ENCODE data around the gene YTHDF1. TPM values are rescaled to one million over a fixed set of nuclear protein-coding genes. Genes with fewer than 3 reads are reported as not detected.

Gene YTHDF1
- total and polyA plus RNA-seq, 2 of the 8 experiments (the other 6 are each of a cell fraction or from before 2014, with no cell fraction given): 32.8 to 66.0 TPM

DNA sequence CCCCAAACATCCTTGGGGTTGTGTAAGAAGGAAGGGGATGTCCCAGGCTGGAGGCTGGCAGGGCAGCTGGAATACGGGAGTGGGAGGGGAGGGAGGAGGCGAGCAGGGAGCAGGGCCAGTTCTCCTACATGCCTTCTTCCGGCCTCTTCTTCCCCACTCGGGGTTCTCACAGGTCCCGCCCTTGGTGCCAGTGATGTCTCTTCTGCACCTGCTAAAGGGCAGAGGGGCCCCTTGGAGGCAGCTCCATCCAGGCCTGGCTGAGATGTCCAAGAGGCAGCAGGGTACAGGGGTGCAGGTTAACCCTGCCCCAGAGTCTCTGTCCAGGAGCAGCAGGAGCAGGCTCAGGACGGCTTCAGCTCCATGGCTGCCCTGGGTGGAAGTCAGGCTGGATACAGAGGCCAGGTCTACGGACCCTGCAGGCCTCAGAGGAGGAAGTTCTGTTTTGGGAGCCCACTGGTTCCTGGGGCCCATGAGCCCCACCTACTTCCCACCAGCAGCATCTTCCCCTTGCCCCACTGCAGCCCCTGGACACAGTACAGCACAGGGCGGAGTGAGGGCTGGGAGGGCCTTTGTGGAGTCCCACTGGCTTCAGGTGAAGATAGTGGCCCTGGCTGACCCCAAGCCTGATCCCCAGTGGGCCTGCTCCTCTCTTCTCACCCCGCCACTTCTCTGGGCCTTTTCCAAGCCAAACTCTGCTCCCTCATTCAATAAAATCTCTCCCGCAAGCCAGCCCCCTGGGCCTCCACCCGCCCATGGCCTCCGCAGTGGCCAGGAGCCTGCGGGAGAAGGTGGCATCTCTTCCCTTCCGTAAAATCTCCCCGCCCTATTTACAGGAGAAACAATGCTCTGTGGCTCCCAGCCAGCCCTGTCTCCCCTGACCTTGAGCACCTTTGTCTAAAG is 60.4 kb downstream of the YTHDF1 start:
- no peak overlapping the region for H2BK15ac ChIP-seq (ENCODE audit: low read length)
- no peak overlapping the region for H3K18ac ChIP-seq (ENCODE audit: extremely low read depth, low read length)
- no peak overlapping the region for H3K14ac ChIP-seq (ENCODE audit: insufficient read length)
- no peaks in the 10 kb centered on the region for H3K36me3 ChIP-seq (ENCODE audit: control insufficient read depth in 2 of 4, insufficient read depth in 4 of 4, low read length in 3 of 4)
- no peak overlapping the region for H2AK5ac ChIP-seq (ENCODE audit: low read depth, low read length)
- no peaks in the 10 kb centered on the region for H3K79me1 ChIP-seq (ENCODE audit: low read depth, low read length)
- H2BK20ac ChIP-seq (ENCODE audit: low read length): no peak overlapping the region
- ChIA-PET CTCF (ENCODE audit: partially characterized antibody) (interaction anchor here (0.7 to 1.8 kb wide), 6 partner anchors 10 to 222 kb away, joined by 3 to 4 read pairs (median 3); no protein-coding TSS in a partner anchor), POLR2A (ENCODE audit: partially characterized antibody) (no interaction called here)
- H2BK12ac ChIP-seq (ENCODE audit: low read depth, low read length): no peak overlapping the region
- no peak overlapping the region for H2AFZ ChIP-seq (ENCODE audit: low read length)
- H3K27ac ChIP-seq (ENCODE audit: low read depth, low read length): no peak overlapping the region
- H3K79me2 ChIP-seq (ENCODE audit: control insufficient read depth in 1 of 2, insufficient read depth in 2 of 2, low read length in 2 of 2): no peaks in the 10 kb centered on the region
- H4K5ac ChIP-seq (ENCODE audit: insufficient read length, low read depth, low read length): no peak overlapping the region
- DNase-seq (ENCODE audit: low read depth in 1 of 2, low spot score in 2 of 2) (no peak), FAIRE-seq (no peak)
- no peak overlapping the region for H3K4ac ChIP-seq (replicated peaks; ENCODE audit: insufficient read length, low read depth, low read length)
- 89% methylated on average over 10 of the region's 15 CpGs; no CpG with 5 or more reads in 1 of the 2 experiments for WGBS, 2 experiments (ENCODE audit: extremely low coverage in 1 of 2, insufficient coverage in 1 of 2, insufficient read length in 1 of 2, insufficient replicate concordance in 2 of 2, low coverage in 1 of 2, low lambda C conversion rate in 2 of 2, missing lambda C conversion rate in 1 of 2)
- no peaks in the 10 kb centered on the region for H4K20me1 ChIP-seq (replicated peaks in 1 of 2; ENCODE audit: control insufficient read depth in 1 of 2, insufficient read depth in 2 of 2, low read length in 2 of 2)
- no peak overlapping the region for H3K4me2 ChIP-seq (ENCODE audit: insufficient read depth in 1 of 2, low read depth in 2 of 2, low read length in 2 of 2)
- no peak overlapping the region for H3K9ac ChIP-seq (replicated peaks in 1 of 4; ENCODE audit: extremely low read depth in 1 of 4, low read depth in 3 of 4, low read length in 3 of 4)
- no peak overlapping the region for H2BK5ac ChIP-seq (ENCODE audit: low read depth, low read length)
- H3K23ac ChIP-seq (ENCODE audit: insufficient read length): no peak overlapping the region
- peaks cover 7% of the 10 kb centered on the region; the same call in 1 of the 2 replicates for H3K23me2 ChIP-seq (ENCODE audit: low read depth, low read length)
- no peak overlapping the region for H4K8ac ChIP-seq (ENCODE audit: extremely low read depth, insufficient read depth, low read length)
- H3K4me1 ChIP-seq (replicated peaks in 1 of 4; ENCODE audit: control insufficient read depth in 3 of 4, insufficient read depth in 4 of 4, low read length in 3 of 4): no peaks in the 10 kb centered on the region
- H2BK120ac ChIP-seq (replicated peaks; ENCODE audit: low read depth, low read length): no peak overlapping the region
- H3K4me3 ChIP-seq (ENCODE audit: extremely low read depth in 1 of 4, insufficient read depth in 2 of 4, low read depth in 3 of 4, low read length in 4 of 4): no peak overlapping the region
- no peak overlapping the region for H3K56ac ChIP-seq (replicated peaks; ENCODE audit: insufficient read length, low read depth, low read length)
- no peaks in the 10 kb centered on the region for H3K9me3 ChIP-seq (ENCODE audit: insufficient read depth in 2 of 2, low read depth in 1 of 2, low read length in 1 of 2)
- H3K27me3 ChIP-seq (replicated peaks in 1 of 4; ENCODE audit: control insufficient read depth in 3 of 4, extremely low read depth in 1 of 4, insufficient read depth in 3 of 4, low read length in 3 of 4): peaks cover 0 to 2% (median 0%) of the 10 kb centered on the region in 4 experiments; a peak in 2 of 7 replicates
- H4K91ac ChIP-seq (replicated peaks; ENCODE audit: insufficient read length, low read length): no peak overlapping the region
- TF ChIP-seq CBX5 (IDR thresholded peaks at IDR 0.05; ENCODE audit: low read depth, low read length): no peak
- TF ChIP-seq POLR2A (IDR thresholded peaks at IDR 0.05; ENCODE audit: control extremely low read depth in 1 of 2, low read depth in 2 of 2, low read length in 2 of 2): no peak
- TF ChIP-seq RBBP5 (IDR thresholded peaks at IDR 0.05; ENCODE audit: borderline replicate concordance, low read depth, low read length): no peak
- no peak for TF ChIP-seq KDM1A (IDR thresholded peaks at IDR 0.05; ENCODE audit: borderline replicate concordance, low read length)
- no peak for TF ChIP-seq SUZ12 (IDR thresholded peaks at IDR 0.05; ENCODE audit: low read length)
- no peak for TF ChIP-seq EP300 (IDR thresholded peaks at IDR 0.05; ENCODE audit: borderline replicate concordance in 1 of 2, low read depth in 2 of 2, low read length in 2 of 2)
- no peak for TF ChIP-seq YY1 (IDR thresholded peaks at IDR 0.05; ENCODE audit: low read depth, low read length)
- no peak for TF ChIP-seq TAF7 (optimal IDR thresholded peaks at IDR 0.05; ENCODE audit: borderline replicate concordance, low read depth, low read length)
- no peak for TF ChIP-seq ZNF274 (IDR thresholded peaks at IDR 0.05; ENCODE audit: borderline replicate concordance, extremely low read depth, low read length)
- no peak for TF ChIP-seq BRCA1 (IDR thresholded peaks at IDR 0.05; ENCODE audit: low read depth, low read length)
- TF ChIP-seq, protein P1, sequence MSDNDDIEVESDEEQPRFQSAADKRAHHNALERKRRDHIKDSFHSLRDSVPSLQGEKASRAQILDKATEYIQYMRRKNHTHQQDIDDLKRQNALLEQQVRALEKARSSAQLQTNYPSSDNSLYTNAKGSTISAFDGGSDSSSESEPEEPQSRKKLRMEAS (IDR thresholded peaks at IDR 0.05): no peak
- no peak for TF ChIP-seq SIX5 (IDR thresholded peaks at IDR 0.05; ENCODE audit: low read depth, low read length)
- TF ChIP-seq TEAD4 (IDR thresholded peaks at IDR 0.05; ENCODE audit: low read depth, low read length): no peak

Measured in H1 (cell line).